OCI-LY3 (cell line): ENCODE measurements around the gene TULP4.

ENCODE experiments used
- H2AFZ ChIP-seq: fragments of 200-600, 300-600 bp; shearing (Covaris generic); 2 replicates; pipeline ENCODE4 v1.6.0; 2014; ENCODE audit warnings: antibody characterized with exemption, low read depth, low read length
- H3K27ac ChIP-seq: fragments of 200-600, 300-600 bp; sonication (generic); 2 replicates; pipeline ENCODE4 v1.5.1; 2014; ENCODE audit warnings: mild to moderate bottlenecking, low read length, moderate library complexity, mixed read lengths
- H3K27me3 ChIP-seq: fragments of 200-600, 300-600 bp; sonication (generic); 2 replicates; pipeline ENCODE4 v1.6.1; 2014; ENCODE audit warnings: low read depth, low read length, mixed read lengths
- H3K36me3 ChIP-seq: fragments of 200-600, 300-600 bp; sonication (generic); replicated peaks from 2 replicates; pipeline ENCODE3; 2014; ENCODE audit warnings: low read depth, low read length, mixed read lengths
- H3K4me1 ChIP-seq: fragments of 300-600, 200-600 bp; sonication (generic); 2 replicates; pipeline ENCODE4 v1.6.1; 2014; ENCODE audit warnings: low read length, mixed read lengths
- H3K4me2 ChIP-seq: fragments of 200-600, 300-600 bp; sonication (generic); 2 replicates; pipeline ENCODE4 v1.6.1; 2014; ENCODE audit warnings: low read length, mixed read lengths
- H3K4me3 ChIP-seq: fragments of 300-600, 200-600 bp; sonication (generic); 2 replicates; pipeline ENCODE4 v1.5.1; 2014; ENCODE audit warnings: antibody characterized with exemption, mild to moderate bottlenecking, low read length, moderate library complexity
- H3K79me2 ChIP-seq: fragments of 300-600, 200-600 bp; shearing (Covaris generic); 2 replicates; pipeline ENCODE4 v1.6.1; 2014; ENCODE audit warnings: mild to moderate bottlenecking, low read length, mixed read lengths
- H3K9ac ChIP-seq: fragments of 300-600, 200-600 bp; shearing (Covaris generic); 2 replicates; pipeline ENCODE4 v1.6.0; 2014; ENCODE audit warnings: mild to moderate bottlenecking, low read length, moderate library complexity
- H3K9me3 ChIP-seq: fragments of 200-600, 300-600 bp; shearing (Covaris generic); 2 replicates; pipeline ENCODE4 v1.6.1; 2014; ENCODE audit warnings: low read length, mixed read lengths; ENCODE audit not compliant: insufficient read depth
- H4K20me1 ChIP-seq: fragments of 200-600, 300-600 bp; sonication (generic); 2 replicates; pipeline ENCODE4 v1.6.1; 2016; ENCODE audit warnings: low read length, mixed read lengths; ENCODE audit not compliant: insufficient read depth
- CTCF ChIP-seq: fragments of 200-600, 300-600 bp; sonication (generic); IDR thresholded peaks from 2 replicates; pipeline ENCODE4 v1.5.1; 2014; ENCODE audit warnings: antibody characterized with exemption, low read length, low read depth
- EZH2phosphoT487 ChIP-seq: fragments of 200-600 bp; shearing (Covaris generic); IDR thresholded peaks from 2 replicates; pipeline ENCODE4 v1.6.1; 2018; ENCODE audit warnings: antibody characterized with exemption, mixed run types, low read depth

Gene TULP4

GRCh38 chr6:158370805-158371204, 58.5 kb downstream of the TULP4 start:
- Histone ChIP-seq H4K20me1 (no peaks in the 10 kb centered on the region), H3K9ac (no peak overlapping the region), H3K36me3 (no peaks in the 10 kb centered on the region), H3K27ac (no peak overlapping the region), H3K9me3 (no peaks in the 10 kb centered on the region), H3K79me2 (no peaks in the 10 kb centered on the region), H2AFZ (no peak overlapping the region), H3K4me1 (no peaks in the 10 kb centered on the region), H3K27me3 (no peaks in the 10 kb centered on the region), H3K4me3 (no peak overlapping the region), H3K4me2 (no peak overlapping the region)
- TF ChIP-seq CTCF: no peak
- no peak for TF ChIP-seq EZH2phosphoT487

GRCh38 chr6:158371261-158371660, 59.0 kb downstream of the TULP4 start:
- Histone ChIP-seq H3K4me1 (no peaks in the 10 kb centered on the region), H4K20me1 (no peaks in the 10 kb centered on the region), H3K4me3 (no peak overlapping the region), H3K27ac (no peak overlapping the region), H3K36me3 (no peaks in the 10 kb centered on the region), H3K27me3 (no peaks in the 10 kb centered on the region), H3K4me2 (no peak overlapping the region), H2AFZ (no peak overlapping the region), H3K9ac (no peak overlapping the region), H3K79me2 (no peaks in the 10 kb centered on the region), H3K9me3 (no peaks in the 10 kb centered on the region)
- TF ChIP-seq EZH2phosphoT487 (no peak), CTCF (no peak)

GRCh38 chr6:158372574-158372973, 60.3 kb downstream of the TULP4 start:
- Histone ChIP-seq H3K4me1 (no peaks in the 10 kb centered on the region), H3K79me2 (no peaks in the 10 kb centered on the region), H4K20me1 (no peaks in the 10 kb centered on the region), H3K27ac (no peak overlapping the region), H2AFZ (no peak overlapping the region), H3K4me2 (no peak overlapping the region), H3K4me3 (no peak overlapping the region), H3K27me3 (no peaks in the 10 kb centered on the region), H3K9ac (no peak overlapping the region), H3K9me3 (no peaks in the 10 kb centered on the region), H3K36me3 (no peaks in the 10 kb centered on the region)
- no peak for TF ChIP-seq CTCF
- TF ChIP-seq EZH2phosphoT487: no peak

- Histone ChIP-seq H3K27me3 (no peaks in the 10 kb centered on the region), H3K36me3 (no peaks in the 10 kb centered on the region), H2AFZ (no peak overlapping the region), H3K9me3 (no peaks in the 10 kb centered on the region), H3K4me1 (no peaks in the 10 kb centered on the region), H3K9ac (no peak overlapping the region), H4K20me1 (no peaks in the 10 kb centered on the region), H3K27ac (no peak overlapping the region), H3K79me2 (no peaks in the 10 kb centered on the region), H3K4me2 (no peak overlapping the region), H3K4me3 (no peak overlapping the region)
- TF ChIP-seq CTCF: no peak
- no peak for TF ChIP-seq EZH2phosphoT487
Observed at GRCh38 chr6:158373214-158373613, 60.9 kb downstream of the TULP4 start.
